ENCODE results near the gene CHCHD3.

- TF ChIP-seq EZH2 (IDR thresholded peaks at IDR 0.05) (no peak), POLR2AphosphoS5 (IDR thresholded peaks at IDR 0.05; ENCODE audit: borderline replicate concordance, low read depth, low read length) (no peak)
Measured at GRCh38 chr7:132778761-132779160, 303.1 kb downstream of the CHCHD3 start.
